Measurements from ENCODE around the gene SLC12A5. TPM values are rescaled to one million over a fixed set of nuclear protein-coding genes. Genes with fewer than 3 reads are reported as not detected.

SLC12A5 gene
- total and polyA plus RNA-seq, 12 donors, result 0.28 to 1.3 (median 1.0) TPM; not detected in 8

GRCh38 chr20:46047821-46048220, 18.8 kb downstream of the SLC12A5 start:
- WGBS, 2 donors, result 65 to 66% methylated on average over 8 of the region's 8 CpGs
- intact Hi-C loops (cut with DNase I), result no loop called here
- no peak for ATAC-seq

GRCh38 chr20:46049190-46049589, 20.2 kb downstream of the SLC12A5 start:
- Histone ChIP-seq H3K36me3 (no peaks in the 10 kb centered on the region), H3K9me3 (no peaks in the 10 kb centered on the region), H3K27ac (no peak overlapping the region), H3K27me3 (peaks cover 0 to 48% (median 23%) of the 10 kb centered on the region in 7 donors), H3K4me1 (no peaks in the 10 kb centered on the region), H3K4me3 (no peak overlapping the region)
- TF ChIP-seq CTCF (IDR thresholded peaks at IDR 0.05), result no peak
- intact Hi-C loops (cut with DNase I), result no loop called here
- 92 to 93% methylated on average over 4 of the region's 4 CpGs for WGBS, 2 donors
- no peak for ATAC-seq
- DNase-seq, result no peak

More at GRCh38 chr20:46047821-46048220, 18.8 kb downstream of the SLC12A5 start:
- TF ChIP-seq CTCF (IDR thresholded peaks at IDR 0.05), result no peak
- no peaks in the 10 kb centered on the region for H3K9me3 ChIP-seq
- H3K4me3 ChIP-seq, result no peak overlapping the region
- H3K27ac ChIP-seq, result no peak overlapping the region
- DNase-seq, result no peak
- no peaks in the 10 kb centered on the region for H3K4me1 ChIP-seq
- H3K36me3 ChIP-seq, result no peaks in the 10 kb centered on the region
- peaks cover 0 to 54% (median 29%) of the 10 kb centered on the region in 7 donors for H3K27me3 ChIP-seq

- no peak for ATAC-seq
- H3K9me3 ChIP-seq, result no peaks in the 10 kb centered on the region
- intact Hi-C loops (cut with DNase I), result no loop called here
- no peaks in the 10 kb centered on the region for H3K4me1 ChIP-seq
- H3K27ac ChIP-seq, result no peak overlapping the region
- peaks cover 0 to 46% (median 24%) of the 10 kb centered on the region in 7 donors for H3K27me3 ChIP-seq
- DNase-seq, result no peak
- no peaks in the 10 kb centered on the region for H3K36me3 ChIP-seq
- no peak overlapping the region for H3K4me3 ChIP-seq
- TF ChIP-seq CTCF (IDR thresholded peaks at IDR 0.05), result no peak
Observed at GRCh38 chr20:46049815-46050214, 20.8 kb downstream of the SLC12A5 start.

- 55 to 62% methylated on average over 10 of the region's 10 CpGs for WGBS, 2 donors
- ATAC-seq, result no peak
- no peak for DNase-seq
- TF ChIP-seq CTCF (IDR thresholded peaks at IDR 0.05), result no peak
- Histone ChIP-seq H3K36me3 (no peaks in the 10 kb centered on the region), H3K9me3 (no peaks in the 10 kb centered on the region), H3K27ac (no peak overlapping the region), H3K4me1 (no peaks in the 10 kb centered on the region), H3K4me3 (no peak overlapping the region), H3K27me3 (peaks cover 0 to 48% (median 19%) of the 10 kb centered on the region in 7 donors)
- intact Hi-C loops (cut with DNase I), result no loop called here
Observed at GRCh38 chr20:46050444-46050843, 21.4 kb downstream of the SLC12A5 start.

Data from heart right ventricle (tissue), 16 donors.